ENCODE measurements around the gene AGO4.

DNA sequence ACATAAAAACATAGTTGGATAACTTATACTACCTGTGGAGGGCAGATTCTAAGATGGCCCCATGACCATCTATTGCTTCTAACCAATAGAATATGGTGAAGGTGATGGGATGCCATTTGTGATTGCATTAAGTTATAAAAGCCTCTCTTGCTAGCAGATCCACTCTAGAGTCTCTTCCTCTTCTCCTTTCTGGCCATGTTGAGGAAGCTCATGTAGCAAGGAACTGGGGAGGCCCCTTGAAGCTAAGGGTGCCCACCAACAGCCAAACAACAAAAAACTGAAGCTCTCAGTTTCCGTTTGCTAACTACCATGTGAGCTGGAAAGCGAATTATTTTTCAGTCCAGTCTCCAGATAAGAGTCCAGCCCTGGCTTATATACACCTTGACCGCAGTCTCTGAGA, 59.2 kb downstream of the AGO4 start:
- TF ChIP-seq, protein P1, sequence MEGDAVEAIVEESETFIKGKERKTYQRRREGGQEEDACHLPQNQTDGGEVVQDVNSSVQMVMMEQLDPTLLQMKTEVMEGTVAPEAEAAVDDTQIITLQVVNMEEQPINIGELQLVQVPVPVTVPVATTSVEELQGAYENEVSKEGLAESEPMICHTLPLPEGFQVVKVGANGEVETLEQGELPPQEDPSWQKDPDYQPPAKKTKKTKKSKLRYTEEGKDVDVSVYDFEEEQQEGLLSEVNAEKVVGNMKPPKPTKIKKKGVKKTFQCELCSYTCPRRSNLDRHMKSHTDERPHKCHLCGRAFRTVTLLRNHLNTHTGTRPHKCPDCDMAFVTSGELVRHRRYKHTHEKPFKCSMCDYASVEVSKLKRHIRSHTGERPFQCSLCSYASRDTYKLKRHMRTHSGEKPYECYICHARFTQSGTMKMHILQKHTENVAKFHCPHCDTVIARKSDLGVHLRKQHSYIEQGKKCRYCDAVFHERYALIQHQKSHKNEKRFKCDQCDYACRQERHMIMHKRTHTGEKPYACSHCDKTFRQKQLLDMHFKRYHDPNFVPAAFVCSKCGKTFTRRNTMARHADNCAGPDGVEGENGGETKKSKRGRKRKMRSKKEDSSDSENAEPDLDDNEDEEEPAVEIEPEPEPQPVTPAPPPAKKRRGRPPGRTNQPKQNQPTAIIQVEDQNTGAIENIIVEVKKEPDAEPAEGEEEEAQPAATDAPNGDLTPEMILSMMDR (IDR thresholded peaks at IDR 0.05) = no peak
- TF ChIP-seq ZFX (IDR thresholded peaks at IDR 0.05; ENCODE audit: borderline replicate concordance) = no peak

Measured in 22Rv1 (cell line).